Peyer's patch (tissue), 4 donors: Measurements from ENCODE around the gene PLAC8L1.

Experiments
- CTCF ChIP-seq, 6 experiments: fragments of 450-650 bp in 4 of 6; fragments of 200-600 bp in 2 of 6; sonication (generic) in 1 of 6; IDR thresholded peaks; one replicate each; pipeline ENCODE4 v1.5.1; 2017 to 2019; ENCODE audit warnings: antibody characterized with exemption in 6 of 6, mild to moderate bottlenecking in 3 of 6, moderate library complexity in 1 of 6
- POLR2A ChIP-seq, 2 donors: fragments of 450-650 bp; IDR thresholded peaks; one replicate each; pipeline ENCODE4 v1.5.1; 2017; ENCODE audit warnings: antibody characterized with exemption in 2 of 2, mild to moderate bottlenecking in 2 of 2, moderate library complexity in 2 of 2

GRCh38 chr5:146124580-146124979 is 19.2 kb upstream of the PLAC8L1 start:
- TF ChIP-seq POLR2A (IDR thresholded peaks at IDR 0.05), result no peak
- no peak for TF ChIP-seq CTCF (IDR thresholded peaks at IDR 0.05)
